K562 (cell line): Measurements from ENCODE around the gene ADAM15. TPM values are rescaled to one million over a fixed set of nuclear protein-coding genes. Genes with fewer than 3 reads are reported as not detected.

Experiments used
- ATF2 ChIP-seq: sonication (generic); formaldehyde crosslinking; IDR thresholded peaks from 2 replicates; pipeline ENCODE4 v1.8.1; 2022; ENCODE audit warnings: missing genetic modification reagents
- CBX5 ChIP-seq: IDR thresholded peaks from 2 replicates; pipeline ENCODE4 v1.6.1; 2014; ENCODE audit warnings: low read depth, borderline replicate concordance
- GTF2E2 ChIP-seq: fragments of 200-800 bp; sonication (Bioruptor generic); IDR thresholded peaks from 2 replicates; pipeline ENCODE4 v1.6.1; 2016; ENCODE audit warnings: missing genetic modification characterization, missing compliant biosample characterization
- NR1H2 ChIP-seq: sonication (generic); formaldehyde crosslinking; IDR thresholded peaks from 2 replicates; pipeline ENCODE4 v1.4.0; 2020; ENCODE audit warnings: mild to moderate bottlenecking, missing genetic modification reagents
- TBL1XR1 ChIP-seq, 2 experiments: IDR thresholded peaks; 2 replicates each; pipeline ENCODE4 v1.6.1; 2012; ENCODE audit warnings: improper control_type of control experiment in 2 of 2, low read length in 2 of 2, mild to moderate bottlenecking in 1 of 2
- ZBTB11 ChIP-seq, 3 experiments: fragments of 200-800 bp in 1 of 3; fragments of 250-450 bp in 1 of 3; fragments of 450-650 bp in 1 of 3; sonication (Bioruptor Pico) in 1 of 3; sonication (Bioruptor generic) in 1 of 3; formaldehyde crosslinking in 1 of 3; IDR thresholded peaks; 2 replicates each; pipeline versions ENCODE4 v1.6.1 to v1.8.0; 2016 to 2022; ENCODE audit warnings: mild to moderate bottlenecking in 2 of 3, missing genetic modification characterization in 2 of 3, missing compliant biosample characterization in 1 of 3, moderate library complexity in 1 of 3
- ZNF263 ChIP-seq: sonication (generic); formaldehyde crosslinking; IDR thresholded peaks from 2 replicates; pipeline ENCODE4 v1.8.0; 2022; ENCODE audit warnings: mild to moderate bottlenecking, missing genetic modification reagents, borderline replicate concordance
- ZNF518B ChIP-seq: fragments of 250-450 bp; sonication (Bioruptor Pico); IDR thresholded peaks from 2 replicates; pipeline ENCODE4 v1.5.0; 2021; ENCODE audit warnings: mild to moderate bottlenecking, moderate library complexity
- ZNF639 ChIP-seq, 2 experiments: fragments of 200-800 bp in 1 of 2; sonication (Bioruptor generic) in 1 of 2; sonication (generic) in 1 of 2; formaldehyde crosslinking in 1 of 2; IDR thresholded peaks in 1 of 2; conservative IDR thresholded peaks in 1 of 2; 2 replicates each; pipeline versions ENCODE4 v1.5.0 to v1.6.1; 2016 to 2020; ENCODE audit warnings: missing compliant biosample characterization in 1 of 2, missing genetic modification characterization in 1 of 2, missing genetic modification reagents in 1 of 2
- polyA plus RNA-seq, 8 experiments: library from polyadenylated mRNA; depleted of rRNA in 4 of 8; stranded (reverse) in 5 of 8; unstranded in 3 of 8; fragments of >200 nt; fragmentation: Nextera tagmentation in 2 of 8; fragmentation: Illumina TruSeq in 1 of 8; extraction: Ambion mirVana in 2 of 8; extraction: Trizol in 1 of 8; gene quantifications; 2 replicates each; pipeline versions ENCODE4 v1.2.1 to v1.2.3, GENCODE V29; 2011 to 2014; ENCODE audit warnings: inconsistent platforms in 1 of 8, missing spikeins in 1 of 8
- total RNA-seq, 7 experiments: library from RNA; depleted of rRNA in 6 of 7; stranded (reverse); fragments of >200 nt in 6 of 7; fragmentation: Illumina TruSeq in 2 of 7; extraction: Trizol in 2 of 7; gene quantifications; 2 replicates each; pipeline versions ENCODE4 v1.2.1 to v1.2.3, GENCODE V29; 2011 to 2021; ENCODE audit warnings: low replicate concordance in 1 of 7

ADAM15 gene
- total and polyA plus RNA-seq, 9 of the 15 experiments (the other 6 are each of a cell fraction or from before 2014, with no cell fraction given) = 0.69 to 72.3 (median 32.8) TPM

- TF ChIP-seq ZBTB11 (CRISPR knock-in tag; IDR thresholded peaks at IDR 0.05) (0 out of 6 replicates have a peak, but pooled peaks of 1 of the 3 experiments have one; percentile 35), ATF2 (CRISPR knock-in tag) (no peak), GTF2E2 (no peak; the same call in 1 of the 2 replicates), NR1H2 (CRISPR knock-in tag) (peak; percentile 85; the same call in 1 of the 2 replicates), TBL1XR1 (IDR thresholded peaks at IDR 0.05; ENCODE audit: low read length in 2 of 2) (0 out of 4 replicates have a peak, but pooled peaks of 1 of the 2 experiments have one; percentile 45), ZNF639 (CRISPR knock-in tag; conservative IDR thresholded peaks at IDR 0.05 in 1 of 2, IDR thresholded peaks at IDR 0.05 in 1 of 2) (peak in 1 of 2 experiments; percentile 70; a peak in 2 of 4 replicates), CBX5 (peak; percentile 11; the same call in 1 of the 2 replicates), ZNF518B (CRISPR knock-in tag) (no peak), ZNF263 (CRISPR knock-in tag) (peak; percentile 44; the same call in 1 of the 2 replicates)
These were observed at the start of gene ADAM15 (continued) for GRCh38 chr1:155050560-155051341.
